Measurements from ENCODE around the gene FOXF2. TPM values are rescaled to one million over a fixed set of nuclear protein-coding genes. Genes with fewer than 3 reads are reported as not detected.

The FOXF2 gene
- total and polyA plus RNA-seq, 4 donors = 8.3 to 22.9 (median 14.3) TPM

DNA sequence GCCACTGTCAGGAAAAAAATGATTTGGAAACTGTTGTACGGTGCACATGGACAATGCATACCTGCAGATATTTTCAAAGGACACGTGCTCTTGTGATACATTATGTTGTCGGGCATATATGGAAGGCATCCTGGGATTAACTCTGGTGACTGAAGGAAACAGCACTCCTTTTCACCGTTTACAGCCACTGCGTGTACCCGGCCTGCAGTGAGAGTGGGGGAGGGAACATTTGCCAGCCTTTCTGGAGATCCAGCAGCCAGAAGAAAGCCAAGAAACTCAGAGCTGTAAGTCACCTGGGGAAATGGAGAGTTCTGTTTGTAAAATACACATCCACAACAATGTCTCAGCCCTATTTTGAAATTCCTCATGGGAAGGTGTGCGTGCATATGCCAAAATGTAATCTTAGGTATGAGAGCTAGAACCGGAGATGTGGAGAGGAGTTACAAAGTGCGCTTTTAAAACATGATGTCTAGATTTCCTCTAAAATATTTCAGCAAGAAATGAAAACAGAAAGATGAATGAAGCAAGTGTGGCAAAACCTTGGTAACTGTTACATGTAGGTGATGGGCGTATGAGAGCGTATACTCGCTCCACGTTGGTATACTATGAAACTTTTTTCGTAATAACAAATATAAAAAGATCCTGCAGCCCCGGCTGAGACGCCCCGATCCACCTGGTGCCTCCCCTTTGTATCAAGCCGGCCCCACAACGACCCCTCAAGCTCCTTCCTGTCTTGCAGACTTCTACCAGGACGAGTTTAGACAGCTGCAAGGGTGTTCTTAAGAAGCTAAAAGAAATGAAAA is 8.6 kb upstream of the FOXF2 start:
- 12 to 24% methylated on average over 20 of the region's 20 CpGs for WGBS, 2 donors
- DNase-seq = no peak
- H3K4me3 ChIP-seq = no peak overlapping the region
- peaks cover 0 to 4% (median 0%) of the 10 kb centered on the region in 4 donors for H3K36me3 ChIP-seq (ENCODE audit: control insufficient read depth in 4 of 4, insufficient read depth in 4 of 4, low read length in 4 of 4)
- peaks cover 0 to 4% (median 0%) of the 10 kb centered on the region in 4 donors for H3K9me3 ChIP-seq (ENCODE audit: control insufficient read depth in 4 of 4, insufficient read depth in 3 of 4, low read length in 3 of 4)
- H3K27ac ChIP-seq (ENCODE audit: low read depth in 1 of 2, low read length in 1 of 2) = no peak overlapping the region
- H3K4me1 ChIP-seq (ENCODE audit: control insufficient read depth in 5 of 5, insufficient read depth in 5 of 5, low read length in 5 of 5) = peaks cover 3 to 47% (median 8%) of the 10 kb centered on the region in 5 donors
- H3K27me3 ChIP-seq (ENCODE audit: control insufficient read depth in 3 of 3, insufficient read depth in 3 of 3, low read length in 2 of 3) = peaks cover 11 to 69% (median 30%) of the 10 kb centered on the region in 3 donors
- H3K9ac ChIP-seq (ENCODE audit: insufficient read depth in 1 of 2, low read length in 2 of 2) = no peak overlapping the region
- no peak for ATAC-seq (ENCODE audit: insufficient read depth, low FRiP score)
- TF ChIP-seq, protein P1, sequence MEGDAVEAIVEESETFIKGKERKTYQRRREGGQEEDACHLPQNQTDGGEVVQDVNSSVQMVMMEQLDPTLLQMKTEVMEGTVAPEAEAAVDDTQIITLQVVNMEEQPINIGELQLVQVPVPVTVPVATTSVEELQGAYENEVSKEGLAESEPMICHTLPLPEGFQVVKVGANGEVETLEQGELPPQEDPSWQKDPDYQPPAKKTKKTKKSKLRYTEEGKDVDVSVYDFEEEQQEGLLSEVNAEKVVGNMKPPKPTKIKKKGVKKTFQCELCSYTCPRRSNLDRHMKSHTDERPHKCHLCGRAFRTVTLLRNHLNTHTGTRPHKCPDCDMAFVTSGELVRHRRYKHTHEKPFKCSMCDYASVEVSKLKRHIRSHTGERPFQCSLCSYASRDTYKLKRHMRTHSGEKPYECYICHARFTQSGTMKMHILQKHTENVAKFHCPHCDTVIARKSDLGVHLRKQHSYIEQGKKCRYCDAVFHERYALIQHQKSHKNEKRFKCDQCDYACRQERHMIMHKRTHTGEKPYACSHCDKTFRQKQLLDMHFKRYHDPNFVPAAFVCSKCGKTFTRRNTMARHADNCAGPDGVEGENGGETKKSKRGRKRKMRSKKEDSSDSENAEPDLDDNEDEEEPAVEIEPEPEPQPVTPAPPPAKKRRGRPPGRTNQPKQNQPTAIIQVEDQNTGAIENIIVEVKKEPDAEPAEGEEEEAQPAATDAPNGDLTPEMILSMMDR (IDR thresholded peaks at IDR 0.05; ENCODE audit: control extremely low read depth, extremely low read depth) = no peak

DNA sequence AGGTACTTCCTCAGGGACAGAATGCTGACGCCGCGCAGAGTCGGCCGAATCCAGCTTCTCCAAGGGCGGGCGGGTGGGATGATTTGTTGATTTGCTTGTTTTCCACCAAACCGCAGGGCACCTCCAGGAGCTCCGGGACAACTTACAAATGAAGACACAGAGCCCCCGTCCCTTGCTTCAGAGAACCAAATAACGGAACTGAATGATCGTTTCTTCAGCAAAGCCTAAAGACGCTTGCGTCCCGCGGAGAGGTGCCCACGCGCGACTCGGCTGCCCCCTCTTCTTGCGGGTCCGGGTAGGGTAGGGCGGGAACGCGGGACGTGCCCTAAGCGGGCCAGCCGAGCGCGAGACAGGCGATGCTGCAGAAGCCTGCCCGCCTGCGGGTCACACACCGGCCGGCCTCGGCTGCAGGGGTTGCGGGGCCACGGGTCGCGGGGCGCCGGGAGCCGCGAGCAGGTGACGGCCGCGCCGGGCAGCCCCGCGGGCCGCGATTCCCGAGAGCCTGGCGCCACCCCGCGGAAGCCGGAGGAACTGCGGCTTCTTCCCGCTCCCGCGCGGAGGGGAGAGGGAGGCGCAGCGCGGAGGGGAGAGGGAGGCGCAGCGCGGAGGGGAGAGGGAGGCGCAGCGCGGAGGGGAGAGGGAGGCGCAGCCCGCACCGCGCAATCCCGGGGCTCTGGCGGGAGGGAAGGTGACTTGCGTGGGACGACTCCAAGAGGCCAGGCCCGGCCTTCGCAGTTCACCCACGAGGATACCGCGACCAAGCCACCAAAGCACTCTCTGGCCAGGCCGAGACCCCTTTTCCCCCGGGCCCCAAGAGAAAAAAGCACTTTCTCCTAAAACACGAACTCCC is 7.7 kb upstream of the FOXF2 start:
- Histone ChIP-seq H3K27ac (ENCODE audit: low read depth in 1 of 2, low read length in 1 of 2) (peak overlapping the region in 1 of 2 donors; percentile 73), H3K9me3 (ENCODE audit: control insufficient read depth in 4 of 4, insufficient read depth in 3 of 4, low read length in 3 of 4) (peaks cover 0 to 4% (median 0%) of the 10 kb centered on the region in 4 donors), H3K9ac (ENCODE audit: insufficient read depth in 1 of 2, low read length in 2 of 2) (no peak overlapping the region), H3K27me3 (ENCODE audit: control insufficient read depth in 3 of 3, insufficient read depth in 3 of 3, low read length in 2 of 3) (peaks cover 9 to 69% (median 27%) of the 10 kb centered on the region in 3 donors), H3K4me1 (ENCODE audit: control insufficient read depth in 5 of 5, insufficient read depth in 5 of 5, low read length in 5 of 5) (peaks cover 3 to 56% (median 14%) of the 10 kb centered on the region in 5 donors), H3K36me3 (ENCODE audit: control insufficient read depth in 4 of 4, insufficient read depth in 4 of 4, low read length in 4 of 4) (peaks cover 0 to 4% (median 0%) of the 10 kb centered on the region in 4 donors), H3K4me3 (no peak overlapping the region)
- DNase-seq (peak; percentile 50 to 91 (median 87)), ATAC-seq (ENCODE audit: insufficient read depth, low FRiP score) (peak; percentile 75)
- WGBS, 2 donors = 1 to 2% methylated on average over 83 to 86 of the region's 87 CpGs
- TF ChIP-seq, protein P1 (IDR thresholded peaks at IDR 0.05; ENCODE audit: control extremely low read depth, extremely low read depth) = peak; percentile 66

DNA sequence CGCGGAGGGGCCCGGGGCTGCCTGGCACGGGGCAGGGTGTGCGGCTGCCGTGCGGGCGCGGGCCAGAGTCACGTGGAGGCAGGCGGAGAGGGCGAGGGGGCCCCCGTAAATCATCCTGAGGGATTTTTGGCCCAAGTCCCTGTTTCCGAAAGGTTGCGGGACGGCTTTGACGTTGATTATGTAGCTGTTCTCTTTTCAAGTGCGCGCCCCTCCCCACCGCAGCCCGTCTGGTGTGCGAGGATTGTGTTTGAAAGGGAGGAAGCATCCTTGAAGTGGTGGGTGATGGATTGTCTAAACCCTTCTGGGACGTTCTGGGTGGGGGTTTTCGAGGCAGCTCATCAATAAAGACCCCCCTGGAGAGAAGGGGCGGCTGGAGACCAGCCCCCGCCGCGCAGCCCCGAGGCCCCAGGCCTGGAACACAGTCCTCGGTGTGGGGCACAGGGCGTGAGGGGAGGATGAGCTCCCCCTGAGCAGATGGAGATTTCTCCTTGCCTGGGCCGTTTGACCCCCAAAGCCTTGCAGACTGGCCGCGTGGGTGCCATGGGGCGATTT is 7.0 kb upstream of the FOXF2 start:
- DNase-seq = peak; percentile 94 to 98 (median 95)
- Histone ChIP-seq H3K9ac (ENCODE audit: insufficient read depth in 1 of 2, low read length in 2 of 2) (no peak overlapping the region), H3K36me3 (ENCODE audit: control insufficient read depth in 4 of 4, insufficient read depth in 4 of 4, low read length in 4 of 4) (peaks cover 0 to 4% (median 0%) of the 10 kb centered on the region in 4 donors), H3K27ac (ENCODE audit: low read depth in 1 of 2, low read length in 1 of 2) (peak overlapping the region in 1 of 2 donors; percentile 73), H3K9me3 (ENCODE audit: control insufficient read depth in 4 of 4, insufficient read depth in 3 of 4, low read length in 3 of 4) (peaks cover 0 to 4% (median 0%) of the 10 kb centered on the region in 4 donors), H3K27me3 (ENCODE audit: control insufficient read depth in 3 of 3, insufficient read depth in 3 of 3, low read length in 2 of 3) (peaks cover 8 to 69% (median 29%) of the 10 kb centered on the region in 3 donors), H3K4me3 (no peak overlapping the region), H3K4me1 (ENCODE audit: control insufficient read depth in 5 of 5, insufficient read depth in 5 of 5, low read length in 5 of 5) (peaks cover 3 to 61% (median 20%) of the 10 kb centered on the region in 5 donors)
- TF ChIP-seq, protein P1 (IDR thresholded peaks at IDR 0.05; ENCODE audit: control extremely low read depth, extremely low read depth) = no peak
- 4 to 5% methylated on average over 35 of the region's 35 CpGs for WGBS, 2 donors
- ATAC-seq (ENCODE audit: insufficient read depth, low FRiP score) = no peak

Data from lung (tissue), 12 donors.